Measurements from ENCODE around the gene NASP.

Gene NASP, protein sequence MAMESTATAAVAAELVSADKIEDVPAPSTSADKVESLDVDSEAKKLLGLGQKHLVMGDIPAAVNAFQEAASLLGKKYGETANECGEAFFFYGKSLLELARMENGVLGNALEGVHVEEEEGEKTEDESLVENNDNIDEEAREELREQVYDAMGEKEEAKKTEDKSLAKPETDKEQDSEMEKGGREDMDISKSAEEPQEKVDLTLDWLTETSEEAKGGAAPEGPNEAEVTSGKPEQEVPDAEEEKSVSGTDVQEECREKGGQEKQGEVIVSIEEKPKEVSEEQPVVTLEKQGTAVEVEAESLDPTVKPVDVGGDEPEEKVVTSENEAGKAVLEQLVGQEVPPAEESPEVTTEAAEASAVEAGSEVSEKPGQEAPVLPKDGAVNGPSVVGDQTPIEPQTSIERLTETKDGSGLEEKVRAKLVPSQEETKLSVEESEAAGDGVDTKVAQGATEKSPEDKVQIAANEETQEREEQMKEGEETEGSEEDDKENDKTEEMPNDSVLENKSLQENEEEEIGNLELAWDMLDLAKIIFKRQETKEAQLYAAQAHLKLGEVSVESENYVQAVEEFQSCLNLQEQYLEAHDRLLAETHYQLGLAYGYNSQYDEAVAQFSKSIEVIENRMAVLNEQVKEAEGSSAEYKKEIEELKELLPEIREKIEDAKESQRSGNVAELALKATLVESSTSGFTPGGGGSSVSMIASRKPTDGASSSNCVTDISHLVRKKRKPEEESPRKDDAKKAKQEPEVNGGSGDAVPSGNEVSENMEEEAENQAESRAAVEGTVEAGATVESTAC

DNA sequence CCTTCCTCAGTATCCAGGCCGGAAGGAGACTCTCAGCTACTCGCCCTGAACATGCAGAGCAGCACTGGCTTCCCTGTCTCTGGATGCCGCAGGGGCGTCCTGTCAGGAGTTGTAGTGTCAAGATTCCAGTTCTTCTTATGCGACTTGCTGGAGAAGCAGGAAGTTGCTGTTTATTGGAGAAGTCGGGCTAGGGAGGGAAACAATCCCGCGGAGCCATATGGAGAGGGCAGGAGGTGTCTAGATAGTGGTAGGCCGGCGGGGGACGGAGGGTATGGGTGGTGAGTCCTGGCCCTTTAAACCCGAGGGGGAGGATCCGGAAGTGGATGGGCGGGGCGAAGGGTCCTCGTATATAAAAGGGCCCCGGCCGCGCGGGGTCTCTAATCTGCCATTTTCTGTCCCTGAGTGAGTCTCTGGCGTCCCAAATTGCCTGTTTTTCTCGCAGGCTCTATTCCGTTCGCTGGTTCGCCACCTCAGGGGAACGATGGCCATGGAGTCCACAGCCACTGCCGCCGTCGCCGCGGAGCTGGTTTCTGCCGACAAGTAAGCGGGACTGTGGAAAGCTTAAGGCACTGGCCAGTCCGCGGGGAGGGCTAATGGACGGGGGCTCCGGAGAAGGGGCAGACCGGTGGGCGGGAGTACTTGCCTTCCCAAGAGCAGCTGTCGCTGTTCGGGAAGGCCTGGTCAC, at the start of gene NASP:
TSS of gene NASP (plus strand) at position 376 of the 685 bp plus-strand sequence. CDS start at position 482, 106 bp downstream.
- no peaks in the 10 kb centered on the region for H3K9me3 Mint-ChIP-seq
- peak within 1 kb of the TSS; percentile 100 for H3K27ac Mint-ChIP-seq
- H3K27me3 Mint-ChIP-seq, result no peaks in the 10 kb centered on the region
- peaks cover 0 to 16% of the 10 kb centered on the region in 2 donors for H3K36me3 Mint-ChIP-seq
- peak; percentile 67 to 74 for ATAC-seq (replicated peaks)
- H3K4me1 Mint-ChIP-seq, result peaks cover 22 to 47% of the 10 kb centered on the region in 2 donors
- peak; percentile 88 for DNase-seq
- H3K4me3 Mint-ChIP-seq, result peak within 1 kb of the TSS; percentile 92 to 100

DNA sequence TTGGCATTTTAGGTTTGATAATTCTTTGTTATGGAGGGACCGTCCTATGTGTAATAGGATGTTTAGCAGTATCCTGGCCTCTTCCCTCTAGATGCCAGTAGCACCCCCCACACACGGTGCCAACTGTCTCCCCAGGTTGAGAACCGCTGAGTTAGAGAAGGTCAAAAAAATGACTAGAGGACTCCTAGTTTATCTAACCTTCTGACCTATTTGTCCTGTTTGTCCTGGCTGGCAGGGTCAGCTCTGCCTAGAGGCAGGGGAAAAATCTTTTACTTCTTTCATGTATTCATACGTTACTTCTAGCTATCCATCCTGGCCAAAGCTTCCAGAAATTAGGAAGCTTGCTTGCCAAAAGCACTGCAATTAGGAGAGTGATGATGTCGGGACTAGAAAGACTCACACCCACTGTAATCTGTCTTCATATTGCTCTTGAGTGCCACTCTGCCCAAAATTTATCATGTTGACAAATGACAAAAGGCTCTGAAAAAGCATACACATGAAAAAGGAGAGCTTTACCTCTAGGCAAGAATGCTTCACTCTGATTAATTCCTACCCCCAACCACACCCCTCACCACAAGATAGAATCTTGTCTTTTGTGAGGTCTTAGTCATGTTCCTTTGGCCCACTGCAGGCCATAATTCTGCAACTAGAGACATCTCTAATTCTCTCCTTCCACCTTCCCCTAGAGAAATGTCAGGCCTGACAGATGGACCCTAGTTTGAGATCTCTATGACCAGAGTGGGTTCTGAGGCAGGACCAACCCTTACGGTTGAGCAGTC, 47.7 kb upstream of the NASP start:
- Mint-ChIP-seq H3K36me3 (peaks cover 0 to 3% of the 10 kb centered on the region in 2 donors), H3K9me3 (no peaks in the 10 kb centered on the region), H3K27ac (no peak overlapping the region), H3K27me3 (no peaks in the 10 kb centered on the region), H3K4me3 (no peak overlapping the region), H3K4me1 (peaks cover 12 to 19% of the 10 kb centered on the region in 2 donors)
- ATAC-seq (replicated peaks) (peak in 1 of 2 donors; percentile 15), DNase-seq (no peak)

DNA sequence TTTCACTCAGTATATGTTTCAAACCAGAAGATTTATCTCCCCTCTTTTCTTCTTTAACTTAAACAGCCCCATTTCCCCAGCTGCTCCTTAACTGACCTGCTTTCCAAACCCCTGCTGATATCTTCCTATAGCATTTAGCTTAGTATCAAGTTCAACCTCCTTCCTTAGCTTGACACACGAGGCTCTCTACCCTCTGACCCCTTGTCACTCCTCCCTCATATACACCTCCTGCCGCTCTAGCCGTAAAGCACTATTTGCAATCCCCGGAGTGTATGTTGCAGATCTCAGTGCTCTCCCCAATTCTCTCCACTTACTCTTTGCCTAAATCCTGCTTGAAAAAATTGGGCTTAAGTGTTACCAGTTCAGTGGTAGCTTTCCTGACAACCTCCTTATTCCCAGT, 47.0 kb upstream of the NASP start:
- ATAC-seq (replicated peaks), result no peak
- Mint-ChIP-seq H3K36me3 (peaks cover 0 to 2% of the 10 kb centered on the region in 2 donors), H3K9me3 (no peaks in the 10 kb centered on the region), H3K27ac (no peak overlapping the region), H3K27me3 (no peaks in the 10 kb centered on the region), H3K4me3 (no peak overlapping the region), H3K4me1 (peaks cover 15 to 26% of the 10 kb centered on the region in 2 donors)
- DNase-seq, result no peak

DNA sequence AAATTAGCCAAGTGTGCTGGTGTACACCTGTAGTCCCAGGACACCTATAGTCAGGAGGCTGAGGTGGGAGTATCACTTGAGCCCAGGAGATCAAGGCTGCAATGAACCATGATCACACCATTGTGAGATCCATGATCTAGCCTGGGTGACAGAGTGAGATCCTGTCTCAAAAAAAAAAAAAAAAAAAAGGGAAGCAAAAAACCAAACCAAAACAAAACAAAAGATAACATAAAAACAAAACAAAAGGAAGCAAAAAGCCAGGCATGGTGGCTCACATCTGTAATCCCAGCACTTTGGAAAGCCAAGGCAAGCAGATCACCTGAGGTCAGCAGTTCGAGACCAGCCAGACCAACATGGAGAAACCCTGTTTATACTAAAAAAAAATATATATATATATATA, 42.6 kb upstream of the NASP start:
- ATAC-seq (replicated peaks), result no peak
- peak overlapping the region; percentile 96 for H3K27ac Mint-ChIP-seq
- peak overlapping the region in 1 of 2 donors; percentile 31 for H3K4me3 Mint-ChIP-seq

DNA sequence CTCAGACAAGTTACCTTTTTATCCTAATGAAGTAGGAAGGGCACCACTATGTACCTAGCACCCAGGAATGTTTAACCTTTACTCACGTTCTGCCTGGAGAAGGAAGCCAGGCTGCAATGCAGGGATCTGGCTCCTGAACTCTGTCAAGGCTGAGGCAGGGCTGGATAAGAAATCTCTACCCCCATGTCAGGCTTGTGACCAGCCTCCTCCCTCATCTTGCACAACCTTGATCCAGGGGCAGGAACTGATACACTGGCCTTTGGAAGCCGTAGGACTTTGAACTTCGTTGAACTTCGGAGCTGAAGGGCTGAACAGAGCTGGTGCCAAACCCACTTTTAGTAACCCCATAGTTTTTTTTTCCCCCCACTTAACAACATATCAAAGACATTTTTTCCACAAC, 41.2 kb upstream of the NASP start:
- Mint-ChIP-seq H3K27me3 (no peaks in the 10 kb centered on the region), H3K4me3 (no peak overlapping the region), H3K27ac (peak overlapping the region; percentile 89), H3K9me3 (peaks cover 0 to 3% of the 10 kb centered on the region in 2 donors), H3K36me3 (peaks cover 0 to 2% of the 10 kb centered on the region in 2 donors), H3K4me1 (peaks cover 47 to 70% of the 10 kb centered on the region in 2 donors)
- DNase-seq (no peak), ATAC-seq (replicated peaks) (no peak)

More for the DNA sequence above, 42.6 kb upstream of the NASP start:
- Mint-ChIP-seq H3K9me3 (no peaks in the 10 kb centered on the region), H3K4me1 (peaks cover 45 to 64% of the 10 kb centered on the region in 2 donors), H3K36me3 (peaks cover 0 to 2% of the 10 kb centered on the region in 2 donors), H3K27me3 (no peaks in the 10 kb centered on the region)
- no peak for DNase-seq

DNA sequence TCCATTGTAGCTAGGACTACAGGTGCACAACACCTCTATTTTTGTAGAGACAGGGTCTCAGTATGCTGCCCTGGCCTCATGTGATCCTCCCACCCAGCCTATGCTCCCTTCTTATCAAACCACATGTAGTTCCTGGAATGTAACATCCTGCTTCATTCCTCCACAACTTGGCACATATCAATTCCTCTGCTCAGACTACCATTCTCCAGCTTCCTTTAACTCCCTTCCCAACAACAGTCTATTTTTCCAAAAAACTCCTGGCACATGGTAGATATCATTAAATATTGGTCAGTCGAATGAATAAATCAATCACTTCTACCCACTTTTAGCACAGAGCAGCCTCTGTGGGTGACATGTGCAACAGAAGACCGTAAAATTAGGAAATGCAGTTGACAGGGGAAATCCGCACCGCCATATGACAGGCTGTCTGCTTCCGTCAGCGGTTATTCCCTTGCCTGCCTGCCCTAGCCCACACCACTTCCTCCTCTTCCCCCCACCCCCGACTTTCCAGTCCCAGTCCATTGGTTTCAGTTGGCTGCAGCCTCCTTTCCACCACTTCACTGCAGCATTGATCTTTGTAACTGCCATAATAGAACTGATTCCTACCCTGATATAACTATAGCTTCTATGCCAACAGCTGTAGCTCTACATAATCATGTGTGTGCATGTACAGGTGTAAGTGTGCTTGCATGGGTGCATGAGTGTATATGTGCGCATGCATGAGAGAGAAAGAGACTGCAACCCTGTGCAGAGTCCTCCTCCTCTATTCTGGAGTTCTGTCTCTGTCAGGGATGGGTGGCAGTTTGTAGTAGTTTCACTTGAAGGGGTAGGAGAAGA, 40.0 kb upstream of the NASP start:
- peak overlapping the region; percentile 96 for H3K27ac Mint-ChIP-seq
- DNase-seq, result peak; percentile 84
- H3K9me3 Mint-ChIP-seq, result peaks cover 0 to 3% of the 10 kb centered on the region in 2 donors
- peaks cover 0 to 2% of the 10 kb centered on the region in 2 donors for H3K36me3 Mint-ChIP-seq
- H3K4me1 Mint-ChIP-seq, result peaks cover 47 to 70% of the 10 kb centered on the region in 2 donors
- ATAC-seq (replicated peaks), result peak; percentile 76 to 87
- H3K4me3 Mint-ChIP-seq, result peak overlapping the region; percentile 40 to 72
- no peaks in the 10 kb centered on the region for H3K27me3 Mint-ChIP-seq

DNA sequence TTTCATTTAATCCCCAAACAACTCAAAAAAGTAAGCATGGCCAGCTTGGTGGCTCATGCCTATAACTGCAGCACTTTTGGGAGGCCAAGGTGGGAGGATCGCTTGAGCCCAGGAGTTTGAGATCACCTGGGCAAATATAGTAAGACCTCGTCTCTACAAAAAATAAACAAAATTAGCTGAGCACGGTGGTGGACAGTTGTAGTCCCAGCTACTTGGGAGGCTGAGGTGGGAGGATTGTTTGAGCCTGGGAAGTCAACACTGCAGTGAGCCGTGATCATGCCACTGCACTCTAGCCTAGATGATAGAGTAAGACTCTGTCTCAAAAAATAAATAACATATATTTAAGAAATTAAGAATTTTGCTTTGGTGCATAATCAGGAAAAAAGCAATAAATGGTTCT, 39.3 kb upstream of the NASP start:
- DNase-seq (no peak), ATAC-seq (replicated peaks) (no peak)
- Mint-ChIP-seq H3K27ac (peak overlapping the region; percentile 96), H3K9me3 (peaks cover 0 to 3% of the 10 kb centered on the region in 2 donors), H3K4me1 (peaks cover 50 to 70% of the 10 kb centered on the region in 2 donors), H3K36me3 (peaks cover 0 to 2% of the 10 kb centered on the region in 2 donors), H3K4me3 (peak overlapping the region; percentile 48 to 76), H3K27me3 (no peaks in the 10 kb centered on the region)

DNA sequence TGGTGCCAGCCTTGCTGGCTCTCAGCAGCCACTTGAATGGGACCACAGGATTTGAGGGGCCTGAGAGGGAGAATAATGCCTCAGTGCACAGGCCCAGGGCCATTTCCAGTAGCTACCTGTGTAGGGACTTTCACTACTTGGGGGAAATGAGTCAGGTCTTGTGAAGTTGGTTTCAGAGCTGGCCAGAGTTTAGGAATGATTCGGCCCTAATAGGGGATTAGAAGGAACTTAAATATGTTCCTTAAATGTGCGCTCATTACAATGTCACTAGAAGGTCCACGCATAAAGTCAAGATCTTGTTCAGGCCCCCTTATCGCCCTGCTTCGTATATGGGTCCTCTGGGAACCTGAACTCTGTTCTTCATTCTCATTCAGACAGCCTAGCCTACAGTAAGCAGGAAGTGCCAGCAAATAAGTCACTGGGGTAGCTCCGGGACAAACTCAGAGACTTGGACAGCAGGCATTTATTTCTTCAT, 38.8 kb upstream of the NASP start:
- Mint-ChIP-seq H3K27me3 (no peaks in the 10 kb centered on the region), H3K27ac (peak overlapping the region; percentile 91), H3K9me3 (peaks cover 0 to 3% of the 10 kb centered on the region in 2 donors), H3K4me3 (peak overlapping the region; percentile 48 to 76), H3K36me3 (peaks cover 0 to 2% of the 10 kb centered on the region in 2 donors), H3K4me1 (peaks cover 50 to 65% of the 10 kb centered on the region in 2 donors)
- DNase-seq (peak; percentile 59), ATAC-seq (replicated peaks) (peak; percentile 68 to 70)

DNA sequence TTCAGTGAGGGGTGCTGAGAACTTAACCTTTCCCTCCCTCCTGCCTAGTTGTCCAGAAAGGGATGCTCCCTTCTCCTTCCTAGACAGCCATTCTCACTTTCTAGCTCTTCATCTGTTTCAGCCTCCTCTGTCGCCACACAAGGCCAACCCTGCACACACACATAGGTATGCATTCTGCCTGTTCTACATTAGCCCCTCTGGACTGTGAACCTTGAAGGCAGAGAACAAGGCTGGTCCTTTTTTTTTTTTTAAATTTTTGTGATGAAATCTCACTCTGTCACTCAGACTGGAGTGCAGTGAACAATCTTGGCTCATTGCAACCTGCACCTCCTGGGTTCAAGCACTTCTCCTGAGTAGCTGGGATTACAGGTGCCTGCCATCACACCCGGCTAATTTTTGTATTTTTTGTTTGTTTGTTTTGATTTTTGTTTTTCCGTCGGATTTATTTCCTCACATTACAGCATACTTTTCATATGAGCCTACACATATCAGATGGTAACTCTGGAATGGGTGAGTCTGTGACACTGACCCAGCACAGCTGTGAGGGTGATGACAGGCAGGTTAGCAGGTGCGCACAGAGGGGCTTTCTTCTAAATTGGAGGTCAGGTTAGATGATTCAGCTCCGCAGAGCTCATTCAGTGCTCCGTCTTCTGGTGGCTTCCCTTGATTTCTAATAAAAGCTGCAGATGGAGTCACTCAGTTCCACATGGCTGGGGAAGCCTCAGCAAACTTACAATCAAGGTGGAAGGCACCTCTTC, 38.1 kb upstream of the NASP start:
- Mint-ChIP-seq H3K9me3 (peaks cover 0 to 3% of the 10 kb centered on the region in 2 donors), H3K4me1 (peaks cover 47 to 59% of the 10 kb centered on the region in 2 donors), H3K27ac (peak overlapping the region; percentile 91), H3K4me3 (peak overlapping the region; percentile 48 to 76), H3K27me3 (no peaks in the 10 kb centered on the region), H3K36me3 (peaks cover 0 to 1% of the 10 kb centered on the region in 2 donors)
- peak in 1 of 2 donors; percentile 20 for ATAC-seq (replicated peaks)
- DNase-seq, result peak; percentile 21

DNA sequence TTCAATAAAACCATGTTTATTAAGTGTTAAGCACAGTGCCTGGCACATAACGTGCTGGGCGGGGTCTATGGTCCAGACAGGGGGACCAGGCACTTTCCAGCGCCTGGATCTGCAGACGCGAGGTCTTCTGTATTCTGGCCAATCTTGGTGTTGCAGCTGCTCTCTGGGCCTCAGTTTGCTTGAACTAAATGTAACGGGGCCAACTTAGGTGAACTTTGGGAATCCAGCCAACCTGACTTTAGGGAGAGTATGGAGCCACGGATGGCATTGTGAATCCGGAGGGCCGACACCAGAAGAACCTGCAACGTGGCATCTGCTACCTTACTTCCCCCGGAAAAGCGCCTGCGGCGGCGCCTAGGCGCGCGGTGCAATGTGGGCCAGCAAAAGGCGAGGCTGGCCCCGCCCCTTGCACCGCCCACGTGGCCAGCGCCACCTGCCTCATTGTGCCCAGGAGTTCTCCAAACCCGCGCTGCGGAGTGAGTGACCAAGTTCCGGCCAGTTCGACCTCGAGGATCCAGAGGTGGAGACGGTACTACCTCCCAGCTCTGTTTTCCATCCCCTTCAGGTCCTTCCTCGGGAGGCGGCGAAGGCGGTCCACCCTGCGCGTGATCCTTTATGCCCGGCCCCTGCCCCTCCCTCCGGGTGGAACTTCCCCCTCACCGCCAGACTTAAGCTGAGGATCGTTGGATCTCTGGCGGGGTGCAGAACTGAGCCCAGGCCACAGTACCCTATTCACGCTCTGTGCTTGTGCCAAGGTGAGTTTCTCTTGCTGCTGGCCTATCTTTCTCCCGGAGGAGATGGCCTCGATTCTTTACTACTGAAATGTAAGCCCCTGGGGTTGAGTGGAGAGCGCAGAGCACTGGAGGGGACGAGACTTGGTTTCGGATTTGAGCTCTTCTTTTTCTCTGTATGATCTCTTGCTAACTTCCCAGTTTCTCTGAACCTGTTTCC, 33.2 kb upstream of the NASP start, which contains the start of gene AKR1A1:
TSS of gene AKR1A1 (plus strand) at position 426 of the 951 bp plus-strand sequence. CDS start 10,969 bp downstream, outside the sequence.
- Mint-ChIP-seq H3K36me3 (peaks cover 13 to 20% of the 10 kb centered on the region in 2 donors), H3K4me3 (peak within 1 kb of the TSS; percentile 97 to 99), H3K9me3 (peaks cover 0 to 3% of the 10 kb centered on the region in 2 donors), H3K27me3 (no peaks in the 10 kb centered on the region), H3K27ac (peak within 1 kb of the TSS; percentile 98), H3K4me1 (peaks cover 21 to 38% of the 10 kb centered on the region in 2 donors)
- DNase-seq (peak; percentile 88), ATAC-seq (replicated peaks) (peak; percentile 90 to 96)

DNA sequence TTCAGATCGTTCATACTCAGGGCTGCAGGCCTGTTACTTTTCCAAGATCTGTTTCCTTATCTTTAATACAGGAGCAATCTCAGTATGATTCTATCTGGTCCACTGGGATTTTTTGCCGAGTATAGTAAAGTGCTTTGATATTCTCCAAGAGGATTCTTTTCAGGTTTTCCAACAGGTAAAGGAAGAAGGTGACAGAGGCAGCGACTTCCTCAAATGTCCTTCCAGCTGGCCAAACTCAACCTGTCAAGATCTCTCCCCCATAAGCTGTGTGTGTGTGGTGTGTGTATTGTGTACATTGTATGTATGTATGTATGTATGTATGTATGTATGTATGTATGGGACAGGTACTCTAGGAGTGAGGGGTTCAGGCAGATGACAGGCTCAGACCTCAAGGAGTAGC, 32.2 kb upstream of the NASP start:
- Mint-ChIP-seq H3K9me3 (peaks cover 0 to 3% of the 10 kb centered on the region in 2 donors), H3K4me1 (peaks cover 17 to 35% of the 10 kb centered on the region in 2 donors), H3K27me3 (no peaks in the 10 kb centered on the region), H3K27ac (peak overlapping the region; percentile 98), H3K36me3 (peaks cover 19 to 26% of the 10 kb centered on the region in 2 donors), H3K4me3 (peak overlapping the region; percentile 97 to 99)
- ATAC-seq (replicated peaks) (no peak), DNase-seq (no peak)
